Thyroid gland (tissue), 4 donors: ENCODE measurements around the gene SYTL2.
A peak's percentile ranks its signal among the peaks of the same experiment; 100 is the strongest.

Source experiments
- POLR2A ChIP-seq, 2 donors: fragments of 450-650 bp; IDR thresholded peaks; one replicate each; pipeline ENCODE4 v1.6.1; 2017; ENCODE audit warnings: antibody characterized with exemption in 2 of 2, mild to moderate bottlenecking in 2 of 2, moderate library complexity in 1 of 2
- TF ChIP-seq, protein P1 (sequence below), 6 experiments: fragments of 200-600 bp in 3 of 6; fragments of 450-650 bp in 3 of 6; sonication (generic) in 3 of 6; IDR thresholded peaks; one replicate each; pipeline ENCODE4 v1.5.1; 2016 to 2019; ENCODE audit warnings: antibody characterized with exemption in 6 of 6, mild to moderate bottlenecking in 2 of 6, inconsistent platforms in 1 of 6, moderate library complexity in 1 of 6

GRCh38 chr11:85647604-85648299, 163.2 kb downstream of the SYTL2 start, which contains the start of gene TMEM126A:
- TF ChIP-seq, protein P1, sequence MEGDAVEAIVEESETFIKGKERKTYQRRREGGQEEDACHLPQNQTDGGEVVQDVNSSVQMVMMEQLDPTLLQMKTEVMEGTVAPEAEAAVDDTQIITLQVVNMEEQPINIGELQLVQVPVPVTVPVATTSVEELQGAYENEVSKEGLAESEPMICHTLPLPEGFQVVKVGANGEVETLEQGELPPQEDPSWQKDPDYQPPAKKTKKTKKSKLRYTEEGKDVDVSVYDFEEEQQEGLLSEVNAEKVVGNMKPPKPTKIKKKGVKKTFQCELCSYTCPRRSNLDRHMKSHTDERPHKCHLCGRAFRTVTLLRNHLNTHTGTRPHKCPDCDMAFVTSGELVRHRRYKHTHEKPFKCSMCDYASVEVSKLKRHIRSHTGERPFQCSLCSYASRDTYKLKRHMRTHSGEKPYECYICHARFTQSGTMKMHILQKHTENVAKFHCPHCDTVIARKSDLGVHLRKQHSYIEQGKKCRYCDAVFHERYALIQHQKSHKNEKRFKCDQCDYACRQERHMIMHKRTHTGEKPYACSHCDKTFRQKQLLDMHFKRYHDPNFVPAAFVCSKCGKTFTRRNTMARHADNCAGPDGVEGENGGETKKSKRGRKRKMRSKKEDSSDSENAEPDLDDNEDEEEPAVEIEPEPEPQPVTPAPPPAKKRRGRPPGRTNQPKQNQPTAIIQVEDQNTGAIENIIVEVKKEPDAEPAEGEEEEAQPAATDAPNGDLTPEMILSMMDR (IDR thresholded peaks at IDR 0.05) = no peak
- peak; percentile 45 to 85 for TF ChIP-seq POLR2A (IDR thresholded peaks at IDR 0.05)
